Panc1 (cell line): ENCODE measurements around the gene ANK3. TPM values are rescaled to one million over a fixed set of nuclear protein-coding genes. Genes with fewer than 3 reads are reported as not detected.

Source experiments
- ATAC-seq: fragments of 200-7000 bp; cut with Tn5 transposase; 2 replicates; pipeline ENCODE4 v1.9.1; 2020; ENCODE audit warnings: mild to moderate bottlenecking, moderate library complexity
- BruUV-seq: library from RNA; stranded (reverse); fragments of 400-500 nt; replicated peaks from 2 replicates; lab custom pipeline; 2021; lab: Mats Ljungman, UMichigan
- CTCF ChIA-PET: fragments of 300-600 bp; sonication (Branson Sonifier 250); formaldehyde crosslinking; loops from one replicate; lab custom pipeline; 2022; ENCODE audit warnings: antibody characterized with exemption; lab: Charles Lee
- POLR2A ChIA-PET: fragments of 300-600 bp; sonication (Branson Sonifier 250); formaldehyde crosslinking; loops from one replicate; lab custom pipeline; 2022; ENCODE audit warnings: antibody characterized with exemption; lab: Charles Lee
- DNase-seq: peaks from one replicate; pipeline ENCODE4 v3.0.0-alpha.2; 2010; ENCODE audit warnings: low read depth, low spot score
- H3K27ac ChIP-seq: 2 replicates; pipeline ENCODE4 v1.5.1; 2011; ENCODE audit warnings: mild to moderate bottlenecking, low read length, inconsistent platforms
- H3K27me3 ChIP-seq: fragments of 200-500 bp; sonication (Bioruptor generic); 2 replicates; pipeline ENCODE4 v1.6.0; 2014; ENCODE audit warnings: low read length, inconsistent platforms; ENCODE audit not compliant: control insufficient read depth, insufficient read depth
- H3K36me3 ChIP-seq: fragments of 200-500 bp; sonication (Bioruptor generic); 2 replicates; pipeline ENCODE4 v1.5.1; 2014; ENCODE audit warnings: inconsistent platforms, mild to moderate bottlenecking, low read length, moderate library complexity; ENCODE audit not compliant: control insufficient read depth, insufficient read depth
- H3K4me1 ChIP-seq: 2 replicates; pipeline ENCODE4 v1.5.1; 2011; ENCODE audit warnings: inconsistent platforms, mild to moderate bottlenecking, low read length, moderate library complexity; ENCODE audit not compliant: control insufficient read depth, insufficient read depth
- H3K4me3 ChIP-seq, 2 experiments: 2 replicates each; pipeline ENCODE4 v1.5.1; 2011 to 2012; ENCODE audit warnings: low read depth in 2 of 2, low read length in 2 of 2, mild to moderate bottlenecking in 2 of 2, inconsistent platforms in 1 of 2, moderate library complexity in 1 of 2
- H3K9me3 ChIP-seq: fragments of 200-500 bp; sonication (Bioruptor generic); 2 replicates; pipeline ENCODE4 v1.5.1; 2014; ENCODE audit warnings: low read depth, mild to moderate bottlenecking, inconsistent platforms, low read length, moderate library complexity; ENCODE audit not compliant: control insufficient read depth, insufficient read depth
- POLR2AphosphoS5 ChIP-seq: IDR thresholded peaks from 2 replicates; pipeline ENCODE4 v1.6.1; 2012; ENCODE audit warnings: mild to moderate bottlenecking, low read depth, low read length, moderate library complexity
- SIN3A ChIP-seq: IDR thresholded peaks from 2 replicates; pipeline ENCODE4 v1.6.1; 2012; ENCODE audit warnings: low read depth, mild to moderate bottlenecking, low read length, moderate library complexity, borderline replicate concordance; ENCODE audit not compliant: insufficient read depth
- TCF7L2 ChIP-seq: IDR thresholded peaks from 2 replicates; pipeline ENCODE4 v1.6.1; 2011; ENCODE audit warnings: mild to moderate bottlenecking, low read depth, low read length, inconsistent platforms
- in situ Hi-C: cut with HindIII; loops from 2 replicates; pipeline ENCODE4 v1.10.0; 2016; ENCODE audit warnings: low sequenced_read_pairs, low pct_unique_long_range_greater_than_20kb
- intact Hi-C: fragments of 100-400 bp; cut with micrococcal nuclease; formaldehyde crosslinking; loops from one replicate; pipeline ENCODE4 v1.10.0; 2022; ENCODE audit not compliant: unreplicated experiment
- total RNA-seq: library from RNA; stranded (reverse); gene quantifications from one replicate; pipeline ENCODE4 v1.2.1, GENCODE V29; 2021; ENCODE audit not compliant: unreplicated experiment
- TF ChIP-seq, protein P1 (sequence below), 2 experiments: IDR thresholded peaks; 2 replicates each; pipeline ENCODE4 v1.6.1; 2011 to 2012; ENCODE audit warnings: low read depth in 2 of 2, control low read depth in 1 of 2, low read length in 1 of 2, mild to moderate bottlenecking in 1 of 2, moderate library complexity in 1 of 2; ENCODE audit not compliant: insufficient read depth in 1 of 2
- TF ChIP-seq, protein P2 (sequence below): fragments of 450-650 bp; IDR thresholded peaks from 2 replicates; pipeline ENCODE4 v1.5.1; 2017; ENCODE audit warnings: mild to moderate bottlenecking

Gene ANK3
- total RNA-seq, 1 experiment from 2014 or later, result 2.5 TPM

DNA sequence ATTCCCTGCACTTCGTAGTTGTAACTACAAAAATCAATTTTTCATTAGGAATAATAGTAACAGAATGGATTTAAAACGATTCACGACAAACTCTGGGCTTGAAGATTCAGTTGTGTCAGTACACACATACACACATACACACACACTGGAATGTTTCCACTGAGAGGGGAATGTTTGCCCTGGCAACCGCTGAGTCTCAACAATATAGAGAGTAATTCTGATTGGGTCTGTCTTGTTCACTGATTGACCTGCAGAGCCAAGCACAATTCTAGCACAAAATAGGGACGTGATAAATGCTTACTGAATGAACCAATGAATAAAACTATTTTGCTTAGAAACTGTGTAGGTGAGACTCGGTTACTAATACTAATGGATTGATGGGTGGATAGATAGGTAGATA is 278.9 kb downstream of the ANK3 start:
- POLR2A ChIA-PET, result no interaction called here

DNA sequence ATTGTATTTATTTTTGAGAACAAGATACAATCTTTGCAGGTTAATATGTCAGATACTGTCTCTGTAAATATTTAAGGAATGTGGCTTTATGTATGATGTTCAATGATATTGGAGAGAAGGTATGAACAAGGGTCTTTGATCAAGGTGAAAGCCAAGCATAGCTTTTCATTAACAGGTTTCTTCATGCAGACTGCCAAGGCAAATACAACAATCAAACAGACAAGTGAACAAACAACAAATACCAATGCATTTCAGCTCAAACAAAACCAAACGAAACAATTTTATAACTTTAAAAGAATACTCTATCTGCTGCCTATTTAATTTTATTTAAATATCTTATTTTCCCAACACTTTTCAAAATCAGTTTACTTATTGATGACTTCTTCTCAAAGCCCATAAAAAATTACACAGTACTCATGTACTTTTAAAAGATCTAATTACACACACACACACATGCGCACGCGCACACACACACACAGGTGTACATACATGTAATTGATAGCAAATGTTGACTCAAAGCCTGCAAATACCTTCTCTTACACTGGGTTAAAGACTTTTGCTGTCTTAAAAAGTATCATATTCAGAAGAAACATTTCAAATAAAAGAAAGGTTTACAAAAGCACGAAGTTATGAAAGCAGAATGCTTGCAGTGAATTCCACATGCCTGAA is 282.2 kb downstream of the ANK3 start:
- POLR2A ChIA-PET, result no interaction called here
- DNase-seq (no peak), ATAC-seq (no peak)
- CTCF ChIA-PET, result no interaction called here
- Histone ChIP-seq H3K27ac (no peak overlapping the region), H3K4me3 (no peak overlapping the region), H3K9me3 (no peaks in the 10 kb centered on the region), H3K27me3 (no peaks in the 10 kb centered on the region; the same call in 1 of the 2 replicates), H3K36me3 (no peaks in the 10 kb centered on the region), H3K4me1 (no peaks in the 10 kb centered on the region)
- no TSS peak for BruUV-seq
- TF ChIP-seq SIN3A, result no peak
- no peak for TF ChIP-seq POLR2AphosphoS5
- TF ChIP-seq, protein P1, sequence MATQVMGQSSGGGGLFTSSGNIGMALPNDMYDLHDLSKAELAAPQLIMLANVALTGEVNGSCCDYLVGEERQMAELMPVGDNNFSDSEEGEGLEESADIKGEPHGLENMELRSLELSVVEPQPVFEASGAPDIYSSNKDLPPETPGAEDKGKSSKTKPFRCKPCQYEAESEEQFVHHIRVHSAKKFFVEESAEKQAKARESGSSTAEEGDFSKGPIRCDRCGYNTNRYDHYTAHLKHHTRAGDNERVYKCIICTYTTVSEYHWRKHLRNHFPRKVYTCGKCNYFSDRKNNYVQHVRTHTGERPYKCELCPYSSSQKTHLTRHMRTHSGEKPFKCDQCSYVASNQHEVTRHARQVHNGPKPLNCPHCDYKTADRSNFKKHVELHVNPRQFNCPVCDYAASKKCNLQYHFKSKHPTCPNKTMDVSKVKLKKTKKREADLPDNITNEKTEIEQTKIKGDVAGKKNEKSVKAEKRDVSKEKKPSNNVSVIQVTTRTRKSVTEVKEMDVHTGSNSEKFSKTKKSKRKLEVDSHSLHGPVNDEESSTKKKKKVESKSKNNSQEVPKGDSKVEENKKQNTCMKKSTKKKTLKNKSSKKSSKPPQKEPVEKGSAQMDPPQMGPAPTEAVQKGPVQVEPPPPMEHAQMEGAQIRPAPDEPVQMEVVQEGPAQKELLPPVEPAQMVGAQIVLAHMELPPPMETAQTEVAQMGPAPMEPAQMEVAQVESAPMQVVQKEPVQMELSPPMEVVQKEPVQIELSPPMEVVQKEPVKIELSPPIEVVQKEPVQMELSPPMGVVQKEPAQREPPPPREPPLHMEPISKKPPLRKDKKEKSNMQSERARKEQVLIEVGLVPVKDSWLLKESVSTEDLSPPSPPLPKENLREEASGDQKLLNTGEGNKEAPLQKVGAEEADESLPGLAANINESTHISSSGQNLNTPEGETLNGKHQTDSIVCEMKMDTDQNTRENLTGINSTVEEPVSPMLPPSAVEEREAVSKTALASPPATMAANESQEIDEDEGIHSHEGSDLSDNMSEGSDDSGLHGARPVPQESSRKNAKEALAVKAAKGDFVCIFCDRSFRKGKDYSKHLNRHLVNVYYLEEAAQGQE (IDR thresholded peaks at IDR 0.05; ENCODE audit: insufficient read depth in 1 of 2, low read depth in 2 of 2, low read length in 1 of 2), result no peak
- TF ChIP-seq, protein P2, sequence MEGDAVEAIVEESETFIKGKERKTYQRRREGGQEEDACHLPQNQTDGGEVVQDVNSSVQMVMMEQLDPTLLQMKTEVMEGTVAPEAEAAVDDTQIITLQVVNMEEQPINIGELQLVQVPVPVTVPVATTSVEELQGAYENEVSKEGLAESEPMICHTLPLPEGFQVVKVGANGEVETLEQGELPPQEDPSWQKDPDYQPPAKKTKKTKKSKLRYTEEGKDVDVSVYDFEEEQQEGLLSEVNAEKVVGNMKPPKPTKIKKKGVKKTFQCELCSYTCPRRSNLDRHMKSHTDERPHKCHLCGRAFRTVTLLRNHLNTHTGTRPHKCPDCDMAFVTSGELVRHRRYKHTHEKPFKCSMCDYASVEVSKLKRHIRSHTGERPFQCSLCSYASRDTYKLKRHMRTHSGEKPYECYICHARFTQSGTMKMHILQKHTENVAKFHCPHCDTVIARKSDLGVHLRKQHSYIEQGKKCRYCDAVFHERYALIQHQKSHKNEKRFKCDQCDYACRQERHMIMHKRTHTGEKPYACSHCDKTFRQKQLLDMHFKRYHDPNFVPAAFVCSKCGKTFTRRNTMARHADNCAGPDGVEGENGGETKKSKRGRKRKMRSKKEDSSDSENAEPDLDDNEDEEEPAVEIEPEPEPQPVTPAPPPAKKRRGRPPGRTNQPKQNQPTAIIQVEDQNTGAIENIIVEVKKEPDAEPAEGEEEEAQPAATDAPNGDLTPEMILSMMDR, result no peak
- no peak for TF ChIP-seq TCF7L2
- in situ Hi-C loops (no loop called here), intact Hi-C loops (no loop called here)

More for the DNA sequence above, 278.9 kb downstream of the ANK3 start:
- in situ Hi-C loops, result no loop called here
- Histone ChIP-seq H3K9me3 (no peaks in the 10 kb centered on the region), H3K4me1 (no peaks in the 10 kb centered on the region), H3K4me3 (no peak overlapping the region), H3K36me3 (no peaks in the 10 kb centered on the region), H3K27ac (no peak overlapping the region), H3K27me3 (no peaks in the 10 kb centered on the region; the same call in 1 of the 2 replicates)
- intact Hi-C loops, result loop anchor here (10.0 kb wide), 1 partner anchor 56 kb away; no protein-coding TSS in a partner anchor
- CTCF ChIA-PET, result no interaction called here
- BruUV-seq, result no TSS peak
- TF ChIP-seq SIN3A, result no peak
- no peak for TF ChIP-seq TCF7L2
- TF ChIP-seq, protein P1 (IDR thresholded peaks at IDR 0.05; ENCODE audit: insufficient read depth in 1 of 2, low read depth in 2 of 2, low read length in 1 of 2), result no peak
- no peak for TF ChIP-seq POLR2AphosphoS5
- TF ChIP-seq, protein P2, result no peak
- ATAC-seq, result no peak
- DNase-seq, result no peak
